SH-SY5Y (cell line): ENCODE results near the gene GGT5.
"Not testable (repeated sequence)": the region's sequence is repeated elsewhere in the genome, so short reads cannot be mapped to it uniquely, and the experiment has no call there.

ENCODE experiments used
- GATA2 ChIP-seq: IDR thresholded peaks from 2 replicates; pipeline ENCODE4 v1.6.1; 2011; ENCODE audit warnings: mild to moderate bottlenecking, low read depth, low read length
- GATA3 ChIP-seq: IDR thresholded peaks from 2 replicates; pipeline ENCODE4 v1.6.1; 2011; ENCODE audit warnings: low read depth, mild to moderate bottlenecking, low read length, moderate library complexity

GGT5 gene

GRCh38 chr22:24245030-24245431, at the start of gene GGT5:
Gene GGT5 (minus strand): TSS chr22:24245082. CDS start chr22:24244725, 357 bp downstream.
- not testable (repeated sequence) for TF ChIP-seq GATA3, GATA2

GRCh38 chr22:24291515-24292201, 46.8 kb upstream of the GGT5 start:
- TF ChIP-seq GATA3, result no peak
- no peak for TF ChIP-seq GATA2

GRCh38 chr22:24290459-24290858, 45.6 kb upstream of the GGT5 start:
- TF ChIP-seq GATA3 (no peak), GATA2 (no peak)

DNA sequence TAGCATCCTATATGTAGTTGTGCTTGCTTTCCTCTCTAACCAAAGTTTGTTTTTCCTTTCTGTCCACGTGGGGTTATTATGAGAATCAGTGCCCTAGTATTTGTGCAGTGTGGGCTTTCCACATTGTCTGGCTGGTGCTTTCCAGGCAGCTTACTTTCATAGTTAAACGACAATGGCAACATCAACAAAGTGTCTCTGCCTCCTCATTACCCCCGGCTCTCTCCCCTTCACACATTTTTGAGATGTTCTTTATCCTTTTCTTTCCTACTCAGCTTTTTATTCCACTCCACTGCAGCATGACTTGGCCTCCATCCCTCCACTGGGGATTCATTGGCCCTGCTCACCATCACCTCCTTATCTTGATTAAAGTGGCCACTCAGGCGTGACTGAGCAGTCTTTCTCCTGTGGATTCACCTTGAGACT, 44.9 kb upstream of the GGT5 start:
- TF ChIP-seq GATA2, result no peak
- no peak for TF ChIP-seq GATA3

- TF ChIP-seq GATA3, result no peak
- no peak for TF ChIP-seq GATA2
Observed at GRCh38 chr22:24289114-24289513, 44.2 kb upstream of the GGT5 start.

DNA sequence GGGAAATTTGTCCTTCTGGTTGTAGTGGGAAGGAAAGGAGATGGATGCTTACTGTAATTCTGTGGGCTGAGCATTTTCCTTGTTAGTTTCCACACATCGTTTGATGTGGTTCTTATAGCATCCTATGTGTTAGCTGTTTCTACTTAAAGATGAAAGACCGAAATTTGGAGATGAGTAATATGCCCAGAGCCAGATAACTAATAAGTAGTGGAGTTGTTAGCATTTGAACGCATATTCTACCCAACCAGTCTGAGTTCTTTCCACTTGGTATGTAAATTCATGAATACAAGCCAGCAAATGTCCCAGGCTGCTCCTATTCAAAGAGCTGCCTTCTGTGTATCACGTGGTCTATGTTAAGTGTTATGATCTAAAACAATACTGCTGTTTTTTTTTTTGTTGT, 40.4 kb upstream of the GGT5 start:
- TF ChIP-seq GATA3 (no peak), GATA2 (no peak)

DNA sequence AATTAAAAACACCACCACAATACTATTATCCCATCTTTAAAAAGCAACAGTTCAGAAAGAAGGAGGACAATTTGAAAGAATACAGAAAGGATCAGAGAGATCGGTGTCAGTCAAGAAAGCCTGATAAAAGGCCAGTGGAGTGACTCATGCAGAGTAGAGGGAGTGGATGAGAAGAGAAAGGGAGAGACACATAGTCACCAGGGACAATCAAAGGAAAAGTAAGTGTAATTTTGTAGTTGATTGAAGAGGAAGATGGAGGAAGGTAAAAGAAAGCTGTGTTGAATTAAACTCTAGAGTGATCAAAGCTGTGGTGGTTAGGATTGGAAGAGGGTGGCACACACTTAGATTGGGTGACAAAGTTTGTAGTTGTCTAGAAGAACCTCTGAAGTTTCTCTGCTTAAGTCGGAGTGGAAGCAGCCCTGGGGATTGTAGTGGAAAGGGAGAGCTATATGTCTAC, 39.9 kb upstream of the GGT5 start:
- no peak for TF ChIP-seq GATA3
- TF ChIP-seq GATA2, result no peak

DNA sequence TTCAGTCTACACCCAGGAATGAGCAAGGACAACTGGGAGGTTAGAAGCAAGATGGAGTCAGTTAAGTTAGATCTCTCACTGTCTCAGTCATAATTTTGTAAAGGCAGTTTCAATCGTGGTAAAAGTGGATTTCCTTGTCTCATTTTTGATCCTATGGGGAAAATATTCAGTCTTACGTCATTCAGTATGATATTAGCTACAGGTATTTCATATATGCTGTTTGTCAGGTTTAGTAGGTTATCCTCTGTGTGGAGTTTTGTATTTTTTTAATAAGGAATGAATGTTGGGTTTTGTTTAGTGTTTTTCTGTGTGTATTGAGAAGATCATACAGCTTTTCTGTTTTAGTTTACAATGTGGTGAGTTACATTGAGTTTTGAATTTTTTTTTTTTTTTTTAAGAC, 37.5 kb upstream of the GGT5 start:
- TF ChIP-seq GATA3 (no peak), GATA2 (no peak)

- TF ChIP-seq GATA3, result no peak
Observed at GRCh38 chr22:24271386-24271854, 26.5 kb upstream of the GGT5 start.

DNA sequence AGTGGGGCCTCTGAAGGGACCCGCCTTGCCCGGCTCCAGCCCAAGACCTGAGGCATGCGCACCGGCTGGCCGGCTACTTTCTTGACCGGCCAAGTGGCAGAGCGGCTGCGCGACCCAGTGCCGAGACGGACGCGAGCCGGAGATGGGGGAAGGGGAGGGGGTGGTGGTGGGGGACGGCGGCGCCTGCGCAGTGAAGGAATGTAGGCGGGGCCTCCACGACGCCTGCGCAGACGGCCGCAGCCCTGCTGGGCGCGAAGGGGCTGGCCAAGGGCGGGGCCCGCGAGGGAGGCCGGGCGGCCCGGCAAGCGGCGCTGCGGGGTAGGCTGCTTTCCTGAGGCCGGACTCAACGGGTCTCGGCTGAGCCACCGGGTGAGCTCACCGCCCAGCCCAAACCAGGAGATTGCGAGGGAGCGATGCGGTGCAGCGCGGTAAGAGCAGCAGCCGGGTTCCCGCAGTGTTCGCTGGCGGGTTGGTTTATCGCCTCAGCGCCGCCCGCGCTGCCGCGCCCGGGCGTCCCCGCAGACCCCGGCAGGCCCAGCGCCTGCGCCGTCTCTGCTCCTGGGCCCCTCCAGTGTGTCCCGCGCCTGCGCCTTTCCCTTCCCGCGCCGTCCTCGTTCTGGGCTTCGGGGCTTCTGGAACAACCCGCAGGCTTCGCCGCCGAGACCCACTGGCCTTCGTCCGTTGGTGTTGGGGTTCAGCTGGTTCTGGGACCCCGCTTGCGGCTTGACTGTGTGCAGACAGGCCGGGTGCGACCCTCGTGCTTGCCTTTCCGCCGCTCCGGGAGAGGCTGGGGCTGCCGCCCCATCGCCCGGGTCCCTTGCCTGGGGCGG, 25.9 kb upstream of the GGT5 start, which contains the start of gene SPECC1L:
SPECC1L (plus strand) TSS at position 276 of the 830 bp plus-strand sequence. CDS start 31,401 bp downstream, outside the sequence.
- no peak for TF ChIP-seq GATA2
- no peak for TF ChIP-seq GATA3

- TF ChIP-seq GATA3, result no peak
- no peak for TF ChIP-seq GATA2
Observed at GRCh38 chr22:24265734-24266133, 20.9 kb upstream of the GGT5 start.

- no peak for TF ChIP-seq GATA2
- TF ChIP-seq GATA3, result no peak
Observed at GRCh38 chr22:24247564-24248344, 2.9 kb upstream of the GGT5 start.

GRCh38 chr22:24247011-24247507, 2.2 kb upstream of the GGT5 start:
- TF ChIP-seq GATA2 (no peak), GATA3 (no peak)
